Measurements from ENCODE around the gene MYO18A. TPM values are rescaled to one million over a fixed set of nuclear protein-coding genes. Genes with fewer than 3 reads are reported as not detected.

The MYO18A gene
- total RNA-seq, 4 donors from 2014 or later: 71.6 to 125 (median 104) TPM

DNA sequence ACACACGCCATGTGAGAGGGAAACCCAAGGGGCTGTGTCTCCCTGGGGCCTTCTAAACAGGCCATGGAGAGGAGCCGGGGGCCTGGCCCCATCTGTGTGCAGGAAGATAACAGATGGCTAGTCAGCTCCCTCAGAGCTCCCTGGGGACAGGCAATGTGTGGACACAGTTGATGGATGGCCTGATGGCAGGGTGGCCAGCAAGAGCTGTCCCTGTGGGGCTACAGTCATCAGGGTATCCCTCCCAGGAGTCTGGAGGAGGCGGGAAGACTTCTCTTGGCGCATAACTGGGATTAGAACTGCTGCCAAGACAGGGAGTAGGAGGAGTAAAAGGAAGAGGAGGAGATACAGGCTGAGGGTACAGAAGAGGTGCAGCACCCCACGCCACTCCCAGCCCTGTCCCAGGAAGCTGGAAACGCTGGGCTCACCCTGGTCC, 17.3 kb downstream of the MYO18A start:
- no peak for DNase-seq (ENCODE audit: low spot score in 2 of 2)
- Histone ChIP-seq H3K4me3 (no peak overlapping the region), H3K27me3 (no peaks in the 10 kb centered on the region), H3K4me1 (peaks cover 0 to 78% (median 29%) of the 10 kb centered on the region in 4 donors), H3K27ac (peak overlapping the region in 2 of 4 donors; percentile 12 to 75), H3K9me3 (no peaks in the 10 kb centered on the region), H3K36me3 (peaks cover 0 to 24% (median 5%) of the 10 kb centered on the region in 3 donors)
- no peak for TF ChIP-seq POLR2A (IDR thresholded peaks at IDR 0.05)
- TF ChIP-seq, protein P1, sequence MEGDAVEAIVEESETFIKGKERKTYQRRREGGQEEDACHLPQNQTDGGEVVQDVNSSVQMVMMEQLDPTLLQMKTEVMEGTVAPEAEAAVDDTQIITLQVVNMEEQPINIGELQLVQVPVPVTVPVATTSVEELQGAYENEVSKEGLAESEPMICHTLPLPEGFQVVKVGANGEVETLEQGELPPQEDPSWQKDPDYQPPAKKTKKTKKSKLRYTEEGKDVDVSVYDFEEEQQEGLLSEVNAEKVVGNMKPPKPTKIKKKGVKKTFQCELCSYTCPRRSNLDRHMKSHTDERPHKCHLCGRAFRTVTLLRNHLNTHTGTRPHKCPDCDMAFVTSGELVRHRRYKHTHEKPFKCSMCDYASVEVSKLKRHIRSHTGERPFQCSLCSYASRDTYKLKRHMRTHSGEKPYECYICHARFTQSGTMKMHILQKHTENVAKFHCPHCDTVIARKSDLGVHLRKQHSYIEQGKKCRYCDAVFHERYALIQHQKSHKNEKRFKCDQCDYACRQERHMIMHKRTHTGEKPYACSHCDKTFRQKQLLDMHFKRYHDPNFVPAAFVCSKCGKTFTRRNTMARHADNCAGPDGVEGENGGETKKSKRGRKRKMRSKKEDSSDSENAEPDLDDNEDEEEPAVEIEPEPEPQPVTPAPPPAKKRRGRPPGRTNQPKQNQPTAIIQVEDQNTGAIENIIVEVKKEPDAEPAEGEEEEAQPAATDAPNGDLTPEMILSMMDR (IDR thresholded peaks at IDR 0.05): no peak
- TF ChIP-seq EP300 (IDR thresholded peaks at IDR 0.05): no peak
- 62 to 71% methylated on average over 6 of the region's 6 CpGs for WGBS, 2 donors

DNA sequence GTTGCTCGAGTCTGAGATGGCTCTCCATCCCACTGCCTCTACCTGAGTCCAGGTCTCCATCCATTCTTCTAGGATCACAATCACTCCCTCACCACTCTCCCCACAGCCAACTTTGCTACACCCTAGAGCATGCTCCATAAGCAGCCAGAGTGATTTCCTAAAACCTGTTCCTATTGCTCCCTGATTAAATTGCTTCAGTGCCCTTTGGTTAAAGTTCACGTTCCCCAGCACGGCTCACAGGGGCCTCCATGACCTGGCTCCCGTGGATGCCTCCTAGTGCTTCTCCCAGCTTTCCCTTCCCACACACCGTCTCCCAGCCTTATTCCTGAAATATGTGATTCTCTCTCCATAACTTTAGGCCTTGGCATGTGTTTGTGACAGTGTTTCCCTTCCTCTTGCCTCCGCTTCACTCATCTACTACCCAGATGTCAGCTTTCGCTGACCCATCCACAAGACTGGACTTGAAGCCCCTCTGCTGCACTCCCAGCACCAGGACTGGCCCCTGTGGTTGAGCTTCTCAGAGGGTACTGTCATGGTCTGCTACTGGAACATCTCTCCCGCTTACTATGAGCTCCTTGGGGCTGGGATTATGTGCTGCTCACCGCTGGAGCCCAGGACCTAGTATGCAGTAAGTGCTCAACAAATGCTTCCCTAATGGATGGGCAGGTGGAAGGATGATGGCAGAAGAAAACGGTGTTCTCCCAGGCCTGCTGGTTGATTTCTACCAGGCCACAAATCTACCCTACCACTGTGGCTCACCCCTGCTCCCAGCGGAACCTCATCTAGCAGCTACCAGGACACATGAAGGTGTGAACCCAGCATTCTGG, 17.9 kb downstream of the MYO18A start:
- 80 to 83% methylated on average over 10 to 11 of the region's 11 CpGs for WGBS, 2 donors
- Histone ChIP-seq H3K27ac (peak overlapping the region in 2 of 4 donors; percentile 12 to 75), H3K27me3 (no peaks in the 10 kb centered on the region), H3K36me3 (peaks cover 0 to 24% (median 5%) of the 10 kb centered on the region in 3 donors), H3K4me1 (peaks cover 0 to 79% (median 32%) of the 10 kb centered on the region in 4 donors), H3K9me3 (no peaks in the 10 kb centered on the region), H3K4me3 (no peak overlapping the region)
- TF ChIP-seq EP300 (IDR thresholded peaks at IDR 0.05): no peak
- TF ChIP-seq, protein P1 (IDR thresholded peaks at IDR 0.05): no peak
- TF ChIP-seq POLR2A (IDR thresholded peaks at IDR 0.05): no peak
- DNase-seq (ENCODE audit: low spot score in 2 of 2): no peak

DNA sequence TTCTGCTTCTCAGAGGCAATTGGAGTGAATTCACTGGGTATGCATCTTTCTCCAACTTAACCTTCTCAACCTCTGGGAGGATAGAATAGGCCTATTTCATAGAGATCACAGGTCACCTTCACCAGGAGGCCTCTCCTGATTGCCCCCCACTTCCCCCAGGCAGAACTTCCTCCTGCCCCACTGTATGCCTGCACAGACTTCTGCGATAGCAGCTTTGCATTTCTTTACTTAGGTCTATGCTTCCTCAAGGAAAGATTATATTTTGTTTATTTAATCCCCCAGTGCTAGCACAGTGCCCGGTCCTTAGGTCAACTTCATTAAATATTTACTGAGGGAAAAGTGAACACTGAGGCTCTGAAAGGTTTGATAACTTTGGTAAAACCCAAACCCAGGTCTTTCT, 19.9 kb downstream of the MYO18A start:
- 74 to 77% methylated on average over 2 of the region's 2 CpGs for WGBS, 2 donors
- H3K4me1 ChIP-seq: peaks cover 0 to 93% (median 52%) of the 10 kb centered on the region in 4 donors
- H3K9me3 ChIP-seq: no peaks in the 10 kb centered on the region
- TF ChIP-seq, protein P1 (IDR thresholded peaks at IDR 0.05): no peak
- no peak for TF ChIP-seq POLR2A (IDR thresholded peaks at IDR 0.05)
- no peak for TF ChIP-seq EP300 (IDR thresholded peaks at IDR 0.05)
- H3K36me3 ChIP-seq: peaks cover 0 to 6% (median 0%) of the 10 kb centered on the region in 3 donors
- H3K27ac ChIP-seq: peak overlapping the region; percentile 65 to 92 (median 80)
- no peaks in the 10 kb centered on the region for H3K27me3 ChIP-seq
- DNase-seq (ENCODE audit: low spot score in 2 of 2): no peak
- H3K4me3 ChIP-seq: no peak overlapping the region

DNA sequence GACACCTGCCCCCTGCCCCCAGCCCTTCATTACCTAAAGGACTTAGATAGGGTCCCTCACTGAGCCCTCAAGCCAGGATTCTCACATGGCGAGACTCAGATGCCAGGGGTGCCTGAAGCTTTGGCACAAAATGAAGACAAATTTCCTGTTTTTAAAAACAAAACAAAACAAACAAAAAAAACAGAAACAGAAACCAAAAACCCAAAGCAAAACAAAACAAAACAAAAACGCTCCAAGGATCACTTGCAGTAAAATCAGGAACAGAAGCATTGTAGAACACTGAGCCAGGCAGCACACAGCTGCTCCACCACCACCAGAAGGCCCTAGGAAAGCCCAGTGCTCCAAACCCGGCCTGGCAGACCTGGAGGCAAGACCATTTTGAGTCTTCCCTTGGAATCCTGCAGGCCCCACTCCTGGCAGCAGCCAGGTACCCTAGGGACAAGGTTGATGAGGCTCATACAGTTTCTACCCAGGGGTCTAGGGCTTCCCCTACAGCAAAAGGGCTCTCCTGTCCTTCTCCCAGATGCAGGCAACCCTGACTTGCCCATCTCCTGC, 20.8 kb downstream of the MYO18A start:
- no peaks in the 10 kb centered on the region for H3K36me3 ChIP-seq
- no peaks in the 10 kb centered on the region for H3K27me3 ChIP-seq
- TF ChIP-seq, protein P1 (IDR thresholded peaks at IDR 0.05): no peak
- TF ChIP-seq POLR2A (IDR thresholded peaks at IDR 0.05) (no peak), EP300 (IDR thresholded peaks at IDR 0.05) (no peak)
- peak overlapping the region in 1 of 4 donors; percentile 5 for H3K4me3 ChIP-seq
- peak overlapping the region; percentile 65 to 92 (median 80) for H3K27ac ChIP-seq
- H3K4me1 ChIP-seq: peaks cover 0 to 94% (median 61%) of the 10 kb centered on the region in 4 donors
- H3K9me3 ChIP-seq: no peaks in the 10 kb centered on the region
- no peak for DNase-seq (ENCODE audit: low spot score in 2 of 2)
- WGBS, 2 donors: 39 to 40% methylated on average over 3 of the region's 3 CpGs

Data from tibial nerve (tissue), 4 donors.